HG02973 (cell line): ENCODE data around the gene KICS2.
"Not testable (repeated sequence)": the region's sequence is repeated elsewhere in the genome, so short reads cannot be mapped to it uniquely, and the experiment has no call there.

Experiments used
- ATAC-seq: cut with Tn5 transposase; IDR thresholded peaks from one replicate; pipeline ENCODE4 v1.9.1; 2021; ENCODE audit warnings: moderate library complexity; ENCODE audit not compliant: unreplicated experiment

The KICS2 gene

DNA sequence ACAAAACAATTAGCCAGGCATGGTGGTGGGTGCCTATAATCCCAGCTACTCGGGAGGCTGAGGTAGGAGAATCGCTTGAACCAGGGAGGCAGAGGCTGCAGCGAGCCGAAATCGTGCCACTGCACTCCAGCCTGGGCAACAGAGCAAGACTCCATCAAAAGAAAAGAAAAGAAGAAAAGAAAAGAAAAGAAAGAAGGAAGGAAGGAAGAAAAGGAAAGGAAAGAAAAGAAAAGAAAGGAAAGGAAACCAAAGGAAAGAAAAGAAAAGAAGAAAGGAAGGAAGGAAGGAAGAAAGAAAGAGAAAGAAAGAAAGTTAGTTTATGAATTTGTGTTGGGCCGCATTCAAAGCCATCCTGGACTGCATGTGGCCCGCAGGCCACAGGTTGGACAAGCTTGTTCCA is 4.5 kb downstream of the KICS2 start:
- ATAC-seq = not testable (repeated sequence)

GRCh38 chr12:64216239-64216638 is 5.9 kb downstream of the KICS2 start:
- ATAC-seq = no peak

DNA sequence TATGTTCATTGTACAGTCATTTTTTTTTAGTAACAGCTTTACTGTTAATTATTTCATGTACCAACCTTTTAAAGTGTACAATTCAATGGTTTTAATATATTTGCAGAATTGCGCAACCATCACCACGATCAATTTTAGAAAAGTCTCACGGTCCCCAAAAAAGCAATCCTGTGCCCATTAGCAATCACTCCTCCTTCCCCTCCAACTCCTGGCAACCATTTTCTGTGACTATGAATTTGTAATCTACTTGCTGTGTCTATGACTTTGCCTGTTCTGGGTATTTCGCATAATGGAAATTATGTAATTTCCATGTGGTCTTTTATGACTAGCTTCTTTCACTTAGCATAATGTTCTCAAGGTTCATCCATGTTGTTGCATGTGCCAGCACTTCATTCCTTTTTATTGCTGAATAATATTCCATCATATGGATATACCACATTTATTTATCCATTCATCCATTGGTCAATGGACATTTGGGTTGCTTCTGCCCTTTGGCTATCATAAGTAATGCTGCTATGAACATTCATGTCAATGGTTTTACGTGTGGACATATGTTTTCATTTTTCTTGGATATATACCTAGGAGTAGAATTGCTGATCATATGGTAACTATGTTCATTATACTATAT is 9.9 kb downstream of the KICS2 start:
- ATAC-seq = no peak

DNA sequence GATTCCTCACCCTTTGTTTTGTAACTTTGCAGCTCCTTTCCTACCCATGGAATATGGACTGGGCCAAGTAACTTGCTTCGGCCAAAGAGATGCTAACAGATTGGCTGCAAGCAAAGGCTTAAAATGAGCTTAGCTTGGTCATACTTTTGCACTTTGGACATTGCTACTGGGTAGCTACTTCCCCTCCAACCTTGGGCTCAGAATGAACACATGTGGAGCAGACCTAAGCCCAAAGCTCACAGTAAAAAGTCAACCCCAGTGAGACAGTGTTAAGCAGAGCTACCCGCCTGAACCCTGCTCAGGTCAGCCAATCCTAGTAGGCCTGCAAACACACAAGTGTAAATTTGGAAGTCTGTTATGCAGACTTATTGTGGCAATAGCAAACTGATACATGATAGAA is 14.6 kb downstream of the KICS2 start:
- ATAC-seq = no peak

GRCh38 chr12:64205542-64205941 is 16.6 kb downstream of the KICS2 start:
- ATAC-seq = no peak

DNA sequence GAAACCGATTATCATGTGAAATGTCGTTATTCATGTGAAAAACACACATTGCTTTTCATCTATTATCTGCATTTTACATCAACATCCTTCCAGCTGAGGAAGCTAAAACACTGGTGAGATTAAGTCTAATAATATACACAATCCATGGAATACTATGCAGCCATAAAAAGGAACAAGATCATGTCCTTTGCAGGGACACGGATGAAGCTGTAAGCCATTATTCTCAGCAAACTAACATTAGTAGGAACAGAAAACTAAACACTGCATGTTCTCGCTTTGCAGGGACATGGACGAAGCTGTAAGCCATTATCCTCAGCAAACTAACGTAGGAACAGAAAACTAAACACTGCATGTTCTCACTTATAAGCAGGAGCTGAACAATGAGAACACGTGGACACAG is 18.3 kb downstream of the KICS2 start:
- no peak for ATAC-seq

DNA sequence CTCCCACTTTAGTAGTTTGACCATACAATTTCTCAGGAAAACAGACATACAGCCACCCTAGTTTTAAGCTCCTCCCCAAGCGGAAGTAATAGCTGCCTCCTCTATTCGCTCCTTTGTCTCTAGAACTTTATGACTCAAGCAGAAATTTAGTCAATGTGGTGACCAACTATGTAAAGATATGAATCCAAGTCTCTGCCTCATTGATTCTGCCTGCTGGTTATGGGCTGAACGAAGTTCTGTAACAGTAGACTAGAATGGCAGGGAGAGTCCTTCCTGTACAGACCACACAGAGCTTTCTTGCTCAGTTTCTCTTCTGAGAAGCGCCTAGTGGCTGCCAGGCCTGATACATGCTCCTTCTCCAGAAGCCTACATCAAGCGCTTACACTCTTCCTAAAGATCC is 19.1 kb downstream of the KICS2 start:
- ATAC-seq = no peak

- not testable (repeated sequence) for ATAC-seq
Measured at GRCh38 chr12:64195841-64196240, 26.3 kb downstream of the KICS2 start.

DNA sequence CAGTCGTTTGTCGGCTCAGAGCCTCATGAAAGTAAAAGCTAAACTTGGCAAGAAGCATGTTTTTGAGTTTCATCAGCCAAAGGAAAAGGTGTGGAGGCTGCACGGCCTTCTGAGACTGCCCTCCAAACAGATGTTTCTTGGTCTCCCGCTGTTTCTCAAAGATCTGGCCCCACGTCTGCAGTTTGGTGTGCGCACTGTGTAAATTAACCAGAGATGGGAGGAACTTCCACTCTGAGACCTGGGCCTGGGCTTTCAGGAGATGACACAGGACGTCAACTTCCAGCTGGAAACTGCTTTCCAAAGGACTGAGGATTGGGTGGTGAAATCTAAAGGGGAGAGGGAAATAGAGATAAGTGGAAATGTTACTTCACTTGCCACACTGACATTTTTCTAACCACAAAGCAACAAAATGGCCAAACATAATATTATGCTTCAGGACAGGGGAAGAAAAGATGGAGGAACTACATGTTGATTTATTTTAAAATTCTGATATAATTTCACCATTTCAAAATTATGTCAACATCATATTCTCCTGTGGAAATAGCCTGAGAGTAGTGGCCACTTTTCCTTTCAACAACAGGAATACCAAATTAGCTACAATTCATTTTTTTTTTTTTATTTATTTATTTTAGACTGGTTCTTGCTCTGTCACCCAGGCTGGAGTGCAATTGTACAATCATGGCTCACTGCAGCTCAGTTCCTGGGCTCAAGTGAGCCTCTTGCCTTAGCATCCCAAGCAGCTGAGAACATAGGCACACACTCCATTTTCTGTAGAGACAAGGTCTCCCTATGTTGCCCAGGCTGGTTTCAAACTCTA is 27.6 kb downstream of the KICS2 start:
- ATAC-seq = no peak

DNA sequence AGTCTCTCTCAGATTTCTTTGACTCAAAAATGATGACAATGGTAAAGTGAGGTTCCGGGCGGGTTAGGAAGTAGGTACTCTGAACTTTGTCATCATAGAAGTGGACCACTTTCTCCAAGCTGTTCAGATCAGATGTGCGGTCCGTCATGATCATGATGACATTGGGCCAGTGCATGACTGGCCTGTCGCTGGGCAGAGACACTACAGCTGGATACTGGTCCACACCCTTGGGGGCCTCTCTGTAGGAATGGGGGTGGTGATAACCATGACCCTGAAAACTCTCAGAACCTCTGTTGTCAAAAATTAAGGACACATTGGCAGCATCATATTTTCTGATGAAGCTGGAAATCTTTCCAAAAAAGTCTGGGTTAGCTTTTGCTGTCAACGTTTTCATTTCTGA is 28.2 kb downstream of the KICS2 start:
- no peak for ATAC-seq

DNA sequence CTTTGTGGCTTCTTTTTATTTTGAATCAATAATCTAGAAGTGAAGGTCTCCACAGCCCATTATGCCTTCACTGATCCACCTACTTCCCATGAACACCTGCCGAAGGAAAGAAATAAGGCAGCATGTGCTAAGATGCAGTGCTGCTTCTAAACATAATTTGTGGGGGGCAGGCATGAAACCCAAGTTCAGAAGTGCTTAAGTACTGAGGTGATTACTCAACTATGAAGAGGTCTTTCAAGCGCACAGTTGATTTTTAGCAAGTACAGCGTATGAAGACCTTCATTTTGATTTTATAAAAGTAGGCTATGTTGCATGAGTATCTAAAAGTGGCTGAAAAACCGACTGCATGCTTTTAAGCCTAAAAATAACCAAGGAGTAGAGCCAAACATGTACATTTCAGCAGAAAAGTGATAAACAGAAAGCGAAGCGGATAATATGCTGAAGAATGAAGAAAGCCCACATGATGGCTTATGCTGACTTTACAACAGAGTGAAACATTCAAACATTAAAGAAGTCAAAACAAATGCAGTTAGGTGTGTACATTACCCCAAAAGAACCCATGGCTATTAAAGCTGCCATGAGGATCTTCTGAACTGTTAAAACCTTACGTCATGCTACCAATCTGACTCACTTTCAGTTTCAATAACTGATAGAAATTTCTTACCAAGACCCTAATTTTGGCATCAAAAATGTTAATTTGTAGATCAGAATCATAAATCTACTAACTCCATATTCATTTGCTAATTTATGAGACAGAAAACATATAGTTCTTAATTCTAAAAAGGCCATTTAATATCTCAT is 29.3 kb downstream of the KICS2 start:
- peak; percentile 98 for ATAC-seq

GRCh38 chr12:64190140-64190539 is 32.0 kb downstream of the KICS2 start:
- no peak for ATAC-seq

DNA sequence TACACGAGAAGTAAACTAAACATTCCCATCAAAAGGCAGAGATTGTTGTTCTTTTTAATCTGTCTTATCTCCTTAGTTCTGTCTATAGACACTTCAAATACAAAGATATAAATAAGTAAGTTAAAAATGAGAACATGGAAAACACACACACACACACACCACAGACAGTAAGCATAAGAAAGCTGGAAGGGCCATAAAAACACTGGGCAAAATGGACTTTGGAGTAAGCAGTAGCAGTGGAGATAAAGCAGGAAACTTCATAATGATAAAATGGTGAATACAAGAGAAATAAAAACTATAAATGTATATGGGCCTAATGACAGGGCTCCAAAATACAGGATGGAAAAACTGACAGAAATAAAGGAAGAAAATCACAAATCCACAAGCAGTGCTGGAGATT is 32.6 kb downstream of the KICS2 start:
- ATAC-seq = no peak

DNA sequence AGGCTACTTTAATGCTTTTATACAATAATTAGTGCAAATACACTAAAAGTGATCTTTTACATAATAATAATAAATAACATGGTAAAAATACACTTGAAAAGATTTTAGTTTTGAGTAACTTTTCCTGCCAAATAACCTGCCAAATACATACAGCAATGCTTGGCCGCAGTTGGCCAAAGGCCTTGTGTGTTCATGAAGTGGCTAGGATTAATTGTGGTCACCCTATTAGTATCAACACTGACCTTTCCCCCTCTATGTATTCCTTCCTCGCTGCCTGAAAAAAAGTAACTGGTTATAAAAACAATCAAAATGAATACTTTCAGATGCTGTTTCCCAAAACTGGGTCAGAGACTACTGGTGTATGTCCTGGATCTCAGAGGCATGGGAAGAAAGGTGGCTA is 34.3 kb downstream of the KICS2 start:
- no peak for ATAC-seq

GRCh38 chr12:64187370-64187769 is 34.7 kb downstream of the KICS2 start:
- ATAC-seq = no peak

DNA sequence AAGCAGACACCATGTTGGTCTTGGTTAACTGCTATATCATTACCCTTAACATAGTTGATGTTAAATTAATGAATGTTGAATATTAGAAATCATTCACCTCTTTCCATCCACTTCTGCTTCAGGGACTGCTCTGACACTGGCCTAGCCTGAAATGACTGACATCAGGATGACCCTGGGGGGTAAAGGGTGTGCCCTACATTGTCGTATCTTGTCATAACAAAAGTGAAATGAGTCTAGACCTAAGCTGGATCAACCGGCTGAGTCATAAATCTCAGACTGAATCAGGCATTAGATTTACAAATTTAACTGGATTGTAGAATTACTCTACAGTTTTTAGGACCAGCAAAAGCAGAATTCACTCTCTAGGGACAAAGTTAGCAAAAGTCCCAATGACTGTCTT is 35.3 kb downstream of the KICS2 start:
- ATAC-seq = peak; percentile 86

- no peak for ATAC-seq
Measured at GRCh38 chr12:64184216-64184615, 37.9 kb downstream of the KICS2 start.

- no peak for ATAC-seq
Measured at GRCh38 chr12:64181430-64182291, 40.4 kb downstream of the KICS2 start.

GRCh38 chr12:64180951-64181350 is 41.1 kb downstream of the KICS2 start:
- ATAC-seq = no peak

DNA sequence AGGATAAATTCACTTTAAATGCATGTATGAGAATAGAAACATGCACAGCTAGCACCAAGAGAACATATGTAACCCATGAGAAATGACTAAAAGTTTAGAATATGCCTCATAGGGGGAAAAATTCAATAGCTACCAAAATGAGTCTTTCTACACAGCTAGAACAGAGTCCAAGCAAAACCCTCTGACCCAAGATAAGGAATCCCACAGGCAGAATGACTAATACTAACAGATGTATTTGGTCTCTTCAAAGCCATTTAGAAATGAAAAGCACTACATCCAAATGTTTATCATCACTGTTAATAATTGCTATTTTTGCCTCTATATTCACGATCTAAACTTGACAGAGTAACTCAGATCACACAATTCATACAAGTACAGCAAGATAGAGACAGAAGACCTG is 44.0 kb downstream of the KICS2 start:
- no peak for ATAC-seq

DNA sequence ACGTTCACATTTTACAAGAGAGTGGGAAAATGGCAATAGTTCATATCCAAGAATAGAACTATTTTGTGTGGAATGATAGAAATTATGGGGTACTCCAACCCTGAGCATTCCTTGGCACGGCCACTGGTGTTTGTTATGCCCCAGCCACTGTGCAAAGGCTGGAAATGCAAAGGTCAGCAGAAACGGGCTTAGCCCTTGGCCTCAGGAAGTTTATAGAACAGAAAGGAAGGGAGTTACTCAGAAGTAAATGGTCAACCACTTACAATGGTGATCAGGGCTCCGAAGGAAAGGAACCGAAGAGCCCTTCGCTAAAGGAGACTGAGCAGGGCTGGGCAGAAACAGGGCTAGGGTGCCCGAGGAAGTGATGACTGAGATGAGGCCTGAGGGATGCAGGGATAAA is 45.1 kb downstream of the KICS2 start:
- ATAC-seq = no peak
